ENCODE measurements around the gene C12orf76. TPM values are rescaled to one million over a fixed set of nuclear protein-coding genes. Genes with fewer than 3 reads are reported as not detected.
"Not testable (repeated sequence)": the region's sequence is repeated elsewhere in the genome, so short reads cannot be mapped to it uniquely, and the experiment has no call there.

Gene C12orf76
- total RNA-seq, 1 donor, result 7.6 TPM

GRCh38 chr12:110090266-110091135 is 42.2 kb upstream of the C12orf76 start:
- TF ChIP-seq CTCF (IDR thresholded peaks at IDR 0.05; ENCODE audit: extremely low read depth, low read depth, low read length), result no peak
- no peak overlapping the region for H2AFZ ChIP-seq (ENCODE audit: low read length)
- H3K9me3 ChIP-seq (ENCODE audit: low read depth, low read length), result no peaks in the 10 kb centered on the region
- H3K27me3 ChIP-seq (ENCODE audit: insufficient read depth, low read length), result peaks cover 15% of the 10 kb centered on the region
- H3K36me3 ChIP-seq (ENCODE audit: insufficient read depth, low read length), result no peaks in the 10 kb centered on the region
- no peaks in the 10 kb centered on the region for H4K20me1 ChIP-seq (ENCODE audit: insufficient read depth, low read length)
- no peak overlapping the region for H3K4me3 ChIP-seq (ENCODE audit: insufficient read depth, low read length)
- H3K27ac ChIP-seq (ENCODE audit: low read depth, low read length), result no peak overlapping the region
- H3K4me1 ChIP-seq (ENCODE audit: insufficient read depth, low read length), result no peaks in the 10 kb centered on the region
- no peak overlapping the region for H3K4me2 ChIP-seq (ENCODE audit: insufficient read depth, low read length)
- no peak for DNase-seq (ENCODE audit: insufficient read length, low spot score, missing footprints)
- H3K79me2 ChIP-seq (ENCODE audit: insufficient read depth, low read length), result no peaks in the 10 kb centered on the region

- Histone ChIP-seq H3K4me3 (ENCODE audit: insufficient read depth, low read length) (no peak overlapping the region), H3K79me2 (ENCODE audit: insufficient read depth, low read length) (no peaks in the 10 kb centered on the region), H2AFZ (ENCODE audit: low read length) (no peak overlapping the region), H3K27ac (ENCODE audit: low read depth, low read length) (no peak overlapping the region), H3K27me3 (ENCODE audit: insufficient read depth, low read length) (peaks cover 15% of the 10 kb centered on the region), H3K4me1 (ENCODE audit: insufficient read depth, low read length) (no peaks in the 10 kb centered on the region), H3K36me3 (ENCODE audit: insufficient read depth, low read length) (no peaks in the 10 kb centered on the region), H3K9me3 (ENCODE audit: low read depth, low read length) (no peaks in the 10 kb centered on the region), H3K4me2 (ENCODE audit: insufficient read depth, low read length) (no peak overlapping the region), H4K20me1 (ENCODE audit: insufficient read depth, low read length) (no peaks in the 10 kb centered on the region)
- TF ChIP-seq CTCF (IDR thresholded peaks at IDR 0.05; ENCODE audit: extremely low read depth, low read depth, low read length), result no peak
- no peak for DNase-seq (ENCODE audit: insufficient read length, low spot score, missing footprints)
Observed at GRCh38 chr12:110088936-110089335, 40.6 kb upstream of the C12orf76 start.

GRCh38 chr12:110088216-110088615 is 39.9 kb upstream of the C12orf76 start:
- not testable (repeated sequence) for H4K20me1 ChIP-seq (ENCODE audit: insufficient read depth, low read length); H3K27ac ChIP-seq (ENCODE audit: low read depth, low read length); H3K4me2 ChIP-seq (ENCODE audit: insufficient read depth, low read length); H3K9me3 ChIP-seq (ENCODE audit: low read depth, low read length); H3K4me3 ChIP-seq (ENCODE audit: insufficient read depth, low read length); H2AFZ ChIP-seq (ENCODE audit: low read length); DNase-seq (ENCODE audit: insufficient read length, low spot score, missing footprints); H3K36me3 ChIP-seq (ENCODE audit: insufficient read depth, low read length); H3K4me1 ChIP-seq (ENCODE audit: insufficient read depth, low read length); H3K79me2 ChIP-seq (ENCODE audit: insufficient read depth, low read length)
- H3K27me3 ChIP-seq (ENCODE audit: insufficient read depth, low read length), result peaks cover 11% of the 10 kb centered on the region

- H3K79me2 ChIP-seq (ENCODE audit: insufficient read depth, low read length), result no peaks in the 10 kb centered on the region
- H3K4me3 ChIP-seq (ENCODE audit: insufficient read depth, low read length), result no peak overlapping the region
- no peak for DNase-seq (ENCODE audit: insufficient read length, low spot score, missing footprints)
- H3K27ac ChIP-seq (ENCODE audit: low read depth, low read length), result no peak overlapping the region
- no peaks in the 10 kb centered on the region for H3K9me3 ChIP-seq (ENCODE audit: low read depth, low read length)
- no peak overlapping the region for H3K4me2 ChIP-seq (ENCODE audit: insufficient read depth, low read length)
- no peaks in the 10 kb centered on the region for H4K20me1 ChIP-seq (ENCODE audit: insufficient read depth, low read length)
- H3K36me3 ChIP-seq (ENCODE audit: insufficient read depth, low read length), result no peaks in the 10 kb centered on the region
- H3K4me1 ChIP-seq (ENCODE audit: insufficient read depth, low read length), result no peaks in the 10 kb centered on the region
- peaks cover 9% of the 10 kb centered on the region for H3K27me3 ChIP-seq (ENCODE audit: insufficient read depth, low read length)
- H2AFZ ChIP-seq (ENCODE audit: low read length), result no peak overlapping the region
- TF ChIP-seq CTCF (IDR thresholded peaks at IDR 0.05; ENCODE audit: extremely low read depth, low read depth, low read length), result no peak
Observed at GRCh38 chr12:110084314-110085015, 36.1 kb upstream of the C12orf76 start.

All from osteoblast (primary cell).